Activated naive CD4-positive, alpha-beta T cell treated with anti-CD3 and anti-CD28 coated beads, Interleukin-2, amount 50 U/mL, for 24 hours (primary cell): ENCODE results near the gene NXPH3.

Experiments
- H3K27ac Mint-ChIP-seq: one replicate; pipeline ENCODE4 v1.8.0; 2021; ENCODE audit warnings: mild to moderate bottlenecking, mixed read lengths
- H3K27me3 Mint-ChIP-seq: one replicate; pipeline ENCODE4 v1.8.0; 2021; ENCODE audit warnings: mixed read lengths
- H3K36me3 Mint-ChIP-seq: one replicate; pipeline ENCODE4 v1.8.0; 2021; ENCODE audit warnings: mixed read lengths
- H3K4me1 Mint-ChIP-seq: one replicate; pipeline ENCODE4 v1.8.0; 2021; ENCODE audit warnings: mixed read lengths
- H3K4me3 Mint-ChIP-seq: one replicate; pipeline ENCODE4 v1.8.0; 2021; ENCODE audit warnings: mild to moderate bottlenecking, mixed read lengths
- H3K9me3 Mint-ChIP-seq: one replicate; pipeline ENCODE4 v1.8.0; 2021; ENCODE audit warnings: mixed read lengths

NXPH3 gene

DNA sequence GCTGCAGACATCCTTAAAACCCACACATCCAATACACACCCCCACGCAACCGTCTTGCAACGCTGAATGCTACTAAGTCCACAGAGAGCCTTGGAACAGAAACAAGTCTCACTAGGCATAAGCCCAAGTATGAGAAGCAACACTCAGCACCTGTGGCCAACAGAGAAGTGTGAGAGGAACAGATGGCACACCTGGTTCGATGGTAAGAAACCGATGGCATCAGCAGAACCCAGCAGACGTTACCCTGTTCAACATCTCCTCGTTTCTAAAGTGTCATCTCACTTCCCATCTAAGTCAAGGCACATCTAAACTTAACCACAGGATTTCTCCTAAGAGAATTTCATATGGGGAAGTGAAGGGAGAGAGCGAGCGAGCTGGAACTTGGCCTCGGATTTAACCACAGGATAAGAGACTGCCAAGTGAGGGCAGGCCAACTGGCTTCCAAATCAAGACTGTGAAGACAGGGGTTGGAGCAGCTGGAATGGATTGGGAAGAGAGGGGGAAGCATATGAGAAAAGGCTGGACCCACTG, 41.0 kb downstream of the NXPH3 start:
- no peaks in the 10 kb centered on the region for H3K9me3 Mint-ChIP-seq
- peaks cover 14% of the 10 kb centered on the region for H3K36me3 Mint-ChIP-seq
- H3K4me3 Mint-ChIP-seq: no peak overlapping the region
- no peaks in the 10 kb centered on the region for H3K27me3 Mint-ChIP-seq
- peaks cover 25% of the 10 kb centered on the region for H3K4me1 Mint-ChIP-seq
- H3K27ac Mint-ChIP-seq: peak overlapping the region; percentile 46

DNA sequence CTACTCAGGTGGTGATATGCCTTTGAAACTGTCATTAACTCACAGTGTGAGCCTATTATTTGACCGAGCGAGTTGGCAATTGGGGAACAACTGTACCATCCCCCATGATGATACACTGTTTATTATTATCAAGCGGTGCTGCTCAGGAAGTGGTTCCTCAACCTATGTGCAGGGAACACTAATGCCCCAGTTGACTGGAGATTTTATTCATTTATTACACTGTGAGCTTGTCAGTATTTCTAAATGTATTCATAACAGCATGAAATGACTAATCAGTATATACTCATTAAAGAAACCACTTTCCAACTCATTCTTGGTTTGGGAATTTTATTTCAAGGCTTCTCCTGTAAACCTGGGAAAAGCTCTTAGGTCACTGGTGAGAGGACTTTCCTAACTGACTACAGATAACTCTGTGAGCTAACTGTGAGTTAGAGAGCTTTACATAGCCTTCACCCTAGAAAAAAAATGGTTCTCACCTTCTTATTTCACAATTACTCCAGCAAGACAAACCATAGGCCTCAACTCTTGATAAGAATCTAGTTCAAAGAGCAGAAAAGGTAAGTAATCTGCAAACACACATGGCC, 42.4 kb downstream of the NXPH3 start:
- Mint-ChIP-seq H3K9me3 (no peaks in the 10 kb centered on the region), H3K27ac (peak overlapping the region; percentile 4), H3K36me3 (peaks cover 17% of the 10 kb centered on the region), H3K4me3 (no peak overlapping the region), H3K4me1 (peaks cover 34% of the 10 kb centered on the region), H3K27me3 (no peaks in the 10 kb centered on the region)

DNA sequence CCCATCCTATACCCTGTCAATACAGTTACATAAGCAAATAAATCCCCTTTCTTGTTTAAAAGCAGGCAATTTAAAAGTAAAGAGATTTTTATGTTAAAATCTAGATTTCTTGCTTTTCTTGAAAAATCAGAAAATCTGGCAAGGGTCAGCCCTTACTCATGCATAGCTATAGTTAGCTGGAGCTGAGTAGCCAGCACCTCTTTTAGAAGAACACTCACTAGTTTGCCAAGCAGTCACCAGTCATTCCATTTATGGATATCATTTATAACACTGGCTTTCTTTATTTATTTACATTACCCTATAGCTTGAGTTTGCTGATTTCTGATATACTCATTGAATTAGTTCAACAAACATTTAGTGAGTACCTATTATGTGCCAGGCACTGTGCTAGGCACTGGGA, 45.7 kb downstream of the NXPH3 start:
- no peaks in the 10 kb centered on the region for H3K9me3 Mint-ChIP-seq
- H3K27me3 Mint-ChIP-seq: no peaks in the 10 kb centered on the region
- no peak overlapping the region for H3K27ac Mint-ChIP-seq
- H3K4me3 Mint-ChIP-seq: no peak overlapping the region
- peaks cover 14% of the 10 kb centered on the region for H3K36me3 Mint-ChIP-seq
- peaks cover 32% of the 10 kb centered on the region for H3K4me1 Mint-ChIP-seq

DNA sequence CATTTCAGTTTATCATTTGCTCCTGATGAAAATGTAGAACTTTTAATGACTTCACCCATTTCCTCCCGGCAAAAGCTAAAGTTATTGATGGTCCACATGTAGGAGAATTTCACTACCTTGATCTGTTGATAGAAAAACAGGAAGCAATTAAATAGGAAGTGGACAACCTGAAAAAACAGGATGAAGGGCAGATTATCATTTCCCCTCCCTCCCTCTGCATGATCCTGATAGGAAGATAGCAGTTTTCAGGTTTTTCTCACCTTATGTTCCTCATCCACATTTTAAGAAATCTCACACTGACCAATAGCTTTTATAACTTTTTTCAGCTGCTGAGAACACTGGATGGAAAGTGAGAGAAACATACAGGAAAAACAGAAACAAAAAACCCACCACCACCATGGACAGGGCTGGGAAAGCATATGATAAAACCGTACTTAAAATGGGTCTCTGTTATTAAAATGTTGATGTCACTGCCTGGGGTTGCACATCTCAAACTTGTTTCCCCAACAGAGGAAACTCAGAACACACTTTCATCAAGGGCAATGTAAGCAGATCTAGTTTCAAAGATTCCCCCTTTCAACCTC, 46.4 kb downstream of the NXPH3 start:
- Mint-ChIP-seq H3K27me3 (no peaks in the 10 kb centered on the region), H3K27ac (peak overlapping the region; percentile 8), H3K4me1 (peaks cover 27% of the 10 kb centered on the region), H3K4me3 (no peak overlapping the region), H3K36me3 (peaks cover 12% of the 10 kb centered on the region), H3K9me3 (no peaks in the 10 kb centered on the region)

DNA sequence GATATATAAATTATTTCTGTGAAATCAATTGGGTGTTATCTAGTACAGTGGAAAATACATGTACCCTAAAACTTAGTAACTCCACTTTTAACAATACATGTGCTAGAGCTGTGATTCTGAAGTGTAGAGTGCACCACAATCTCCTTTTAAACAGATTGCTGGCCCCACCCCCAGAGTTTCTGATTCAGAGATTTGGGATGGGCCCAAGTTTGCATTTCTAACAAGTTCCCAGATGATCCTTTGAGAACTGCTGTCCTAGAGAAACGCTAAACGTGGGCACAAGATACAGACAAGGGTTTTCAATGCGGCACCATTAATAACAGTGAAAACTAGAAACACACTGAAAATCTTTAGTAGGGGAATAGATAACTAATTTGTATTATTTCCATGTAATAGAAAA, 49.2 kb downstream of the NXPH3 start:
- H3K4me3 Mint-ChIP-seq: no peak overlapping the region
- H3K36me3 Mint-ChIP-seq: peaks cover 8% of the 10 kb centered on the region
- H3K9me3 Mint-ChIP-seq: no peaks in the 10 kb centered on the region
- H3K27ac Mint-ChIP-seq: no peak overlapping the region
- H3K27me3 Mint-ChIP-seq: no peaks in the 10 kb centered on the region
- peaks cover 33% of the 10 kb centered on the region for H3K4me1 Mint-ChIP-seq

DNA sequence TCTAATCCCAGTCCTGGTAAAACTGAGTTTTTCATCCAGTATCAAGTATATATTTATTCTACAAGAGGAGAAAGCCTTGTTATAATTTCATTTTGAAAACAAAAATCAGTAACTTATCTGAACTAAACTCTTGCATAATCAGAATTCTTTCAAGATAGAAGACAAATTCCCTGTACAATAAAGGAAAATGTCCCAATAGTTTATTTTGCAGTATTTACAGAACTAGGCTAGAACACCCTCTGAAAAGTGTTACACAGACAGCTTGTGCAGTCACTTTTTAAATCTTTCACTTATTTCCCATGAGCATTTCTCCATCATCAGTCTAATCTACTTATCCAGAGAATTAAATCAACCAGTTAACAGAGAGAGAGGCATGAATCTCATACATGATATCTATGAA, 53.8 kb downstream of the NXPH3 start:
- Mint-ChIP-seq H3K36me3 (peaks cover 3% of the 10 kb centered on the region), H3K4me1 (peaks cover 52% of the 10 kb centered on the region), H3K9me3 (no peaks in the 10 kb centered on the region), H3K4me3 (no peak overlapping the region), H3K27me3 (no peaks in the 10 kb centered on the region), H3K27ac (peak overlapping the region; percentile 33)

DNA sequence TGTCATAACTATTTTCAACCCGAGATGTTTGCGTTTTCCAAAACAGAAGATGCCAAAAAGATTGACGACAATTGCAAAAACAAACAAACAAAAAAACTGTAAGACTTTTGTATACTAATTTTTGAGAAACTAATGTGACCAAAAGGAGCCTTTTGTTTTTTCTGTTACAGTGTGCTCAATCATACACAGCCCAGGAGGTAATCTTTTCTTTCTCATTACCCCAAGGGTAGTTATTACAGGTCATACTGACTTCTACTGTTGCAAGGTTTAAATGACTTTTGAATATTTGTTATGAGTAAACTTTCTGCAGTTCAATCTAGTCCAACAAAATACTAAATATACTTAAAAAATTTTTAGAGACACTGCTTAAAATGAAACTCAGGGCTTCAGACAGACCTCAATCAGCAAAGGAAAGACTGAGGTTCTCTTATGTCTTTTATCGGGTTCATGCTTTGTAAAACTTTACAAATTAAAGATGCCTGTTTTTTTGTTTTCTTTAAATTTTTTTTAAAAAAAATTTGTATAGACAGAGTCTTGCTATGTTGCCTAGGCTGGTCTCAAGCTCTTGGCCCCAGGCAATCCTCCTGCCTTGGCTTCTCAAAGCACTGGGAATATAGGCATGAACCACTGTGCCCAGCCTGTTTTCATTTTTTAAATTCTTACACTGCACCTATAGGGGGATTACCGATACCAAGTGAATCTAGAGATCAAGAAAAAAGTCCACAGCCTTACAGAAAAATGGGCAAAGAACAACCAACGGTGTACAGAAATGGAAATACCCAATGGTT, 54.6 kb downstream of the NXPH3 start:
- no peaks in the 10 kb centered on the region for H3K9me3 Mint-ChIP-seq
- H3K27ac Mint-ChIP-seq: peak overlapping the region; percentile 33
- peaks cover 60% of the 10 kb centered on the region for H3K4me1 Mint-ChIP-seq
- H3K36me3 Mint-ChIP-seq: peaks cover 8% of the 10 kb centered on the region
- no peak overlapping the region for H3K4me3 Mint-ChIP-seq
- H3K27me3 Mint-ChIP-seq: no peaks in the 10 kb centered on the region

DNA sequence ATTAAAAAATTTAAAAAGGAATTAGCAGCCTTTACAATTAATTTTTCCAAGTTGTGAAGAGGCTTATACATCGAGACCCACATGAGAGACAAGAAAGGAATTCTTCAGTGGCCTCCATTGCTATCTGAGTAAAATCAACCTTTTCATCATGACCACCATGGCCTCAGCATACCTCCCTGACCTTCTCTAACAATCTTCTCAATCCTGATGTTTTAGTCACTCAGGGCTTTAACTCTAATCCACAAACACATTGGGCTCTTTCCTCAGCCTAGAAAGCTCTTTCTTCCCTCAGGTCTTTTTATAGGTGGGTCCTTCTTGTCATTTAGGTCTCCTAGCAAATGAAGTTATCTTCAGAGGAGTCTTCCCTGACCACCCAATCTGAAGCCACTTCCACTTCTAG, 55.8 kb downstream of the NXPH3 start:
- Mint-ChIP-seq H3K27me3 (no peaks in the 10 kb centered on the region), H3K36me3 (peaks cover 10% of the 10 kb centered on the region), H3K9me3 (no peaks in the 10 kb centered on the region), H3K4me3 (no peak overlapping the region), H3K27ac (peak overlapping the region; percentile 83), H3K4me1 (peaks cover 70% of the 10 kb centered on the region)
